Measurements from ENCODE around the gene INAFM2. TPM values are rescaled to one million over a fixed set of nuclear protein-coding genes. Genes with fewer than 3 reads are reported as not detected.

The INAFM2 gene
- total and polyA plus RNA-seq, 2 experiments from 2014 or later = 186 to 217 TPM

DNA sequence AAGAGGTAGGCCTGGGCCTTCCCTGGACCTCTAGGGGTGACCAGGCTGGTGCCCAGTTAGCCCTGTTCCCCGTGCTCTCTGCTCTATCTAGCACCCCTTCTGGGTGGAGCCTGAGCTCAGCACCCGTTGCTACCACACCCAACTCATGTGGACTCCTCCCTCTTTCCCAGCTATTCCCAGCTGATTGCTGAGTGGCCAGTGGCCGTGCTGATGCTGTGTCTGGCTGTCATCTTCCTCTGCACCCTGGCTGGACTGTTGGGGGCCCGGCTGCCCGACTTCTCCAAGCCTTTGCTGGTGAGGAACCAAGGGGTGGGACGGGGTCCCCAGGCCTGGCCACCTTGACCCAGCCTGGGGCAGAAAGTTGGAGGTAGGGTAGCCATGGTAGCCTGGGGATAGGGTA, 40.8 kb downstream of the INAFM2 start:
- TF ChIP-seq, protein P1, sequence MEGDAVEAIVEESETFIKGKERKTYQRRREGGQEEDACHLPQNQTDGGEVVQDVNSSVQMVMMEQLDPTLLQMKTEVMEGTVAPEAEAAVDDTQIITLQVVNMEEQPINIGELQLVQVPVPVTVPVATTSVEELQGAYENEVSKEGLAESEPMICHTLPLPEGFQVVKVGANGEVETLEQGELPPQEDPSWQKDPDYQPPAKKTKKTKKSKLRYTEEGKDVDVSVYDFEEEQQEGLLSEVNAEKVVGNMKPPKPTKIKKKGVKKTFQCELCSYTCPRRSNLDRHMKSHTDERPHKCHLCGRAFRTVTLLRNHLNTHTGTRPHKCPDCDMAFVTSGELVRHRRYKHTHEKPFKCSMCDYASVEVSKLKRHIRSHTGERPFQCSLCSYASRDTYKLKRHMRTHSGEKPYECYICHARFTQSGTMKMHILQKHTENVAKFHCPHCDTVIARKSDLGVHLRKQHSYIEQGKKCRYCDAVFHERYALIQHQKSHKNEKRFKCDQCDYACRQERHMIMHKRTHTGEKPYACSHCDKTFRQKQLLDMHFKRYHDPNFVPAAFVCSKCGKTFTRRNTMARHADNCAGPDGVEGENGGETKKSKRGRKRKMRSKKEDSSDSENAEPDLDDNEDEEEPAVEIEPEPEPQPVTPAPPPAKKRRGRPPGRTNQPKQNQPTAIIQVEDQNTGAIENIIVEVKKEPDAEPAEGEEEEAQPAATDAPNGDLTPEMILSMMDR (IDR thresholded peaks at IDR 0.05; ENCODE audit: low read depth, low read length) = no peak
- Histone ChIP-seq H3K9me3 (ENCODE audit: low read depth) (no peaks in the 10 kb centered on the region), H3K36me3 (no peaks in the 10 kb centered on the region), H3K27me3 (peaks cover 16% of the 10 kb centered on the region), H3K27ac (no peak overlapping the region), H3K4me3 (no peak overlapping the region), H3K4me1 (ENCODE audit: low read depth) (no peaks in the 10 kb centered on the region)
- DNase-seq (ENCODE audit: low read depth in 1 of 2, low spot score in 1 of 2) = no peak

DNA sequence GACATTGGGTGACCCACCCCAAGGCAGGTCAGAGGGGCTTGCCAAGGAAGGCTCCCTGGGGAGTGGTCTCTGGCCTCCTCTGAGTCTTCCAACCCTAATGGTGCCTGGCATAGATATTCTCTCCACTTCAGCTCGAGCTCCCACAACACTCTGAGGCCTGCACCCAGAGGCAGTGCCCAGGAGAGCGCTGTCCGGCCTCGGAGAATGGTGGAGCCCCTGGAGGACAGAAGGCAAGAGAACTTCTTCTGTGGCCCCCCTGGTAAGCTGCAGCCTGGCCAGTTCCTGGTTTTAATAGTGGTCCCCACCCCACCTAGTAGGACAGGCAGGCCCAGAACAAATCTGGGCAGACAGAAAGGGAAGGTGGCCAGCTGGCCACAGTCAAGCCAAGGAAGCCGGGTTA, 41.5 kb downstream of the INAFM2 start:
- no peaks in the 10 kb centered on the region for H3K9me3 ChIP-seq (ENCODE audit: low read depth)
- peaks cover 17% of the 10 kb centered on the region for H3K27me3 ChIP-seq
- H3K4me3 ChIP-seq = no peak overlapping the region
- TF ChIP-seq, protein P1 (IDR thresholded peaks at IDR 0.05; ENCODE audit: low read depth, low read length) = no peak
- H3K4me1 ChIP-seq (ENCODE audit: low read depth) = no peaks in the 10 kb centered on the region
- H3K36me3 ChIP-seq = no peaks in the 10 kb centered on the region
- H3K27ac ChIP-seq = no peak overlapping the region
- DNase-seq (ENCODE audit: low read depth in 1 of 2, low spot score in 1 of 2) = no peak

DNA sequence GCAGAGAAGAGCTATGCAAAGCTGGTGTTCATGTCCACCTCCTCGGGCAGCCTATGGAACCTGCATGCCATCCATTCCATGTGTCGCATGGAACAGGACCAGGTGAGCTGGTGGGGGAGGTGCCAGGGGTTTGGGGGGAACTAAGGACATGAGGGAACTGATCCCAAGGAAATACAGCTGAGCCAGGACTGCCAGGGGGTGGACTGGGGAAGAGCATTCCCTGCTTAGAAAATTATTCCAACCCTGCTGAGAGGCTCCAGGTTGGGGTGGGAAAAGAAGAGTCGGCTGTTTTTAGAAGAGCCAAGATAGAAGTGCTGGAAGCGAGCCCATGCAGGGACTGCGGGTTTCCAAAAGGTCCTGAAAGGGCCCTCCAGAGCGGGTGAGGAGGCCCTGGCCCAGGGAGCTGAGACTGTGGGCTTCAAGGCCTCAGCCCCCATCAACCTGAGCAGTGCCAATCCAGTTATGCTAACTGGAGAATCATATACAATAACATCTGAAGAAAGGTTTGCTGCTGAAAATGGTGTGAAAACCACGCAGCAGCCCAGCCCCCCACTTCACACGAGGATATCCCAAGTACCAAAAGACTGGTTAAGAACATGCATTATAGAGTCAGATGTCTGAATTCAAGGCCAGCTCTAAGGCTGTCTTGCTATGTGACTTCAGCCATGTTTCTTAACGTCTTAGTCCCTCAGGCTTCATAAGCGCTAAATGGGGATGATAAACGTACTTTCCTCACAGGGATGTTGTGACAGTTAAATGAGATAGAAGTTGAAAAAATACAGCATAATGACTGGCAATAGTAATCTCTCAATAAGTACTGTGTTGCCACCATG, 42.3 kb downstream of the INAFM2 start:
- Histone ChIP-seq H3K27ac (no peak overlapping the region), H3K4me3 (no peak overlapping the region), H3K36me3 (no peaks in the 10 kb centered on the region), H3K9me3 (ENCODE audit: low read depth) (no peaks in the 10 kb centered on the region), H3K27me3 (peaks cover 17% of the 10 kb centered on the region), H3K4me1 (ENCODE audit: low read depth) (no peaks in the 10 kb centered on the region)
- TF ChIP-seq, protein P1 (IDR thresholded peaks at IDR 0.05; ENCODE audit: low read depth, low read length) = no peak
- DNase-seq (ENCODE audit: low read depth in 1 of 2, low spot score in 1 of 2) = no peak

DNA sequence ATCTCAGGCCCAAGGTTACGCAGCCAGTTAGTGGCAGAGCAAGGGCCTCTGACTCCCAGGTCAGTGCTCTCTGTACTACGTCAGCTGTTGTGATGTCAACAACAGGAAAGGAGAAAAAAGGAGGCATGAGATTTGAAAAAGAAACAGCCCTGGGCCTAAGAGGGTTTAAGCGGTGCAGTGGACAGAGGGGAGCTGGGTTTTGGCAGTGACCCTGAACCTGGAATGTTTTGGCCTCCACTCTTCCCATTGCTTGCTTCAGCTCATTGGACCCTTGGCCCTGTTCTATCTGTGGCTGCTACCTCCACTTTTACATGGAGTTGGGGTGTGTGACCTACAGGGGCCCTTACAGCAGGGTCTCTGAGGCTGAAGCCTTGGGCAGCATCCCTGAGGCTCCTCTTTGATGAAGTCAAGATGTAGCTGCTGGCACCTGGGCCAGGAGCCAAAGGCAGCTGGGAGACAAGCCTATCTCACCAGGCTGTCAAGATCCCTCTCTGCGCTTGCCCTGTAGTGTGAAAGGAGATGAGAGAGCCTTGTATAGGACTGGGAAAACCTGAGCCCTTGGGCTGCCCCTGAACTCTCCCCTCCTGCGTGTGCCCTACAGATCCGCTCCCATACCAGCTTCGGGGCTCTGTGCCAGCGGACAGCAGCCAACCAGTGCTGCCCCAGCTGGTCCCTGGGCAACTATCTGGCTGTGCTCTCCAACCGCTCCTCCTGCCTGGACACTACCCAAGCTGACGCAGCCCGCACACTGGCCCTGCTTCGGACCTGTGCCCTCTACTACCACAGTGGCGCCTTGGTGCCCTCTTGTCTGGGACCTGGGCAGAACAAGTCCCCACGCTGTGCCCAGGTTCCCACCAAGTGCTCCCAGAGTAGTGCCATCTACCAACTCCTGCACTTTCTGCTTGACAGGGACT, 43.2 kb downstream of the INAFM2 start:
- DNase-seq (ENCODE audit: low read depth in 1 of 2, low spot score in 1 of 2) = no peak
- Histone ChIP-seq H3K36me3 (no peaks in the 10 kb centered on the region), H3K27ac (no peak overlapping the region), H3K27me3 (peaks cover 12% of the 10 kb centered on the region), H3K4me1 (ENCODE audit: low read depth) (no peaks in the 10 kb centered on the region), H3K9me3 (ENCODE audit: low read depth) (no peaks in the 10 kb centered on the region), H3K4me3 (no peak overlapping the region)
- TF ChIP-seq, protein P1 (IDR thresholded peaks at IDR 0.05; ENCODE audit: low read depth, low read length) = no peak

DNA sequence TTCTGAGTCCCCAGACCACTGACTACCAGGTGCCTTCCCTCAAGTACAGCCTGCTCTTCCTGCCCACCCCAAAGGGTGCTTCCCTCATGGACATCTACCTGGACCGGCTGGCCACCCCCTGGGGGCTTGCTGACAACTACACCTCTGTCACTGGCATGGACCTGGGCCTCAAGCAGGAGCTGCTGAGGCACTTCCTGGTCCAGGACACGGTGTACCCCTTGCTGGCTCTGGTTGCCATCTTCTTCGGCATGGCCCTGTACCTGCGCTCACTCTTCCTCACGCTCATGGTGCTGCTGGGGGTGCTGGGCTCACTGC, 43.8 kb downstream of the INAFM2 start:
- Histone ChIP-seq H3K36me3 (no peaks in the 10 kb centered on the region), H3K27me3 (peaks cover 9% of the 10 kb centered on the region), H3K27ac (no peak overlapping the region), H3K4me3 (no peak overlapping the region), H3K4me1 (ENCODE audit: low read depth) (no peaks in the 10 kb centered on the region), H3K9me3 (ENCODE audit: low read depth) (no peaks in the 10 kb centered on the region)
- TF ChIP-seq, protein P1 (IDR thresholded peaks at IDR 0.05; ENCODE audit: low read depth, low read length) = no peak
- DNase-seq (ENCODE audit: low read depth in 1 of 2, low spot score in 1 of 2) = no peak

All from cardiac muscle cell (in vitro differentiated cells and primary cell).